GM19452 (cell line): Measurements from ENCODE around the gene SVBP.

Experiments
- ATAC-seq: cut with Tn5 transposase; IDR thresholded peaks from one replicate; pipeline ENCODE4 v1.9.1; 2021; ENCODE audit not compliant: unreplicated experiment

Gene SVBP

GRCh38 chr1:42806593-42806992 is 10.6 kb downstream of the SVBP start:
- no peak for ATAC-seq

GRCh38 chr1:42806171-42806570 is 11.0 kb downstream of the SVBP start:
- ATAC-seq: no peak

- no peak for ATAC-seq
These were observed 15.2 kb downstream of the SVBP start for GRCh38 chr1:42801832-42802473.

GRCh38 chr1:42797979-42798378 is 19.2 kb downstream of the SVBP start:
- no peak for ATAC-seq

GRCh38 chr1:42797414-42797813 is 19.8 kb downstream of the SVBP start:
- no peak for ATAC-seq

GRCh38 chr1:42793824-42794223 is 23.4 kb downstream of the SVBP start:
- ATAC-seq: no peak

- no peak for ATAC-seq
These were observed 29.2 kb downstream of the SVBP start for GRCh38 chr1:42788021-42788420.

GRCh38 chr1:42786097-42786496 is 31.1 kb downstream of the SVBP start:
- ATAC-seq: no peak

- no peak for ATAC-seq
These were observed 32.1 kb downstream of the SVBP start, which contains the start of gene TMEM269 for GRCh38 chr1:42784946-42785693. Gene TMEM269, plus strand, starts transcription at chr1:42784991. Its CDS starts 4,903 bp downstream, at chr1:42789894.

- no peak for ATAC-seq
These were observed 32.7 kb downstream of the SVBP start for GRCh38 chr1:42784547-42784945.

GRCh38 chr1:42783092-42783491 is 34.1 kb downstream of the SVBP start:
- no peak for ATAC-seq

GRCh38 chr1:42780176-42780575 is 37.0 kb downstream of the SVBP start:
- no peak for ATAC-seq

GRCh38 chr1:42779725-42780124 is 37.5 kb downstream of the SVBP start:
- no peak for ATAC-seq

- ATAC-seq: no peak
These were observed 39.3 kb downstream of the SVBP start for GRCh38 chr1:42777852-42778251.

GRCh38 chr1:42776502-42776901 is 40.7 kb downstream of the SVBP start:
- no peak for ATAC-seq

GRCh38 chr1:42774928-42775526 is 42.2 kb downstream of the SVBP start:
- ATAC-seq: no peak

- ATAC-seq: no peak
These were observed 43.8 kb downstream of the SVBP start for GRCh38 chr1:42773420-42773819.

GRCh38 chr1:42769811-42770210 is 47.4 kb downstream of the SVBP start:
- no peak for ATAC-seq

- ATAC-seq: no peak
These were observed 49.0 kb downstream of the SVBP start for GRCh38 chr1:42768172-42768571.

- peak; percentile 13 for ATAC-seq
These were observed 49.6 kb downstream of the SVBP start for GRCh38 chr1:42767510-42768000.

GRCh38 chr1:42766741-42767509 is 50.3 kb downstream of the SVBP start, which contains the start of the genes C1orf50 and P3H1:
Gene C1orf50, plus strand, starts transcription at chr1:42767249. Its CDS starts 63 bp downstream, at chr1:42767312.
Gene P3H1, minus strand, starts transcription at chr1:42767028. Its CDS starts 57 bp downstream, at chr1:42766971.
- peak; percentile 84 for ATAC-seq
